Measurements from ENCODE around the gene INTU. TPM values are rescaled to one million over a fixed set of nuclear protein-coding genes. Genes with fewer than 3 reads are reported as not detected.
A peak's percentile ranks its signal among the peaks of the same experiment; 100 is the strongest.

Gene INTU
- total and polyA plus RNA-seq, 9 of the 15 experiments (the other 6 are each of a cell fraction or from before 2014, with no cell fraction given), result 1.5 to 8.9 (median 3.9) TPM

DNA sequence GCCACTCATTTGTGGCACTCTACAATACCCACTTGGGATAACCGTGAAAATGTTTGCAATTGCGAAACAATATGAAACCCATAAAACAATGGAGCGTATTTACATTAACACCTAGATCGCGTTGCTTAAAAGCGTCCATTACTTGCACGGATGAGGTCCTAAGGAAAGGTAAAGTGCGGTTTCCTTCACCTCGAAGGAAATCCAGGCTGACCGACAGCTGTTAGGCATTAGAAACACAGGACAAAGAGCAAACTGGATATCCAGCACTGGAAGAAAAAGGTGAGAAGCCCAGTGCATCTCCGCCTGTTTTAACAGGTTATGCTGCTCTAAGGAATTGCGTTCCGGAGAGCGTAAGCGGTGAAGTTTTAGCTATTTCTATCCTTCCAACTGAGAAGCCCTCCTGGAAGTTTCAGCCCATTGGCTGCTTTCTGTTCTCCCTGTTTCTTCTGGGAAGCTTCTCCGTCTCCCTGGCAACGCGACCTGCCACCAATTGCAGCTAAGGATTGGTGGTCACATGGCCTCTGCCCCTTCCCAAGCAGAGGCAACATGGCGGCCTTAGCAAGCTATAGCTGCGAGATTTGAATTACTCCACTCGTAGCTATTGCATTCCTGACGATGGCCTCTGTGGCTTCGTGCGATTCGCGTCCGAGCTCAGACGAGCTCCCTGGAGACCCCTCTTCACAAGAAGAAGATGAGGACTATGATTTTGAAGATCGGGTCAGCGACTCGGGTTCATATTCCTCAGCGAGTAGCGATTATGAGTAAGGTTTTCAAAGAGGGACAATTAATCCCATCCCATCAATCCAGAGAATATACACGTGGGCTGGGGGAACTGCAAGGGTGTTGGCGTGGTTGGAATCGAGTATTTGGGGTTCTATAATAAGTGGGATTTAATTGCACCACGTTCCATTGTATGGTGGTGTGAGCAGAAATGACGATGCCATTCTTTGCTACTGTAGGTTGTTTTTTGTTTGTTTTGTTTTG, at the start of gene INTU (continued):
- TF ChIP-seq, protein P1, sequence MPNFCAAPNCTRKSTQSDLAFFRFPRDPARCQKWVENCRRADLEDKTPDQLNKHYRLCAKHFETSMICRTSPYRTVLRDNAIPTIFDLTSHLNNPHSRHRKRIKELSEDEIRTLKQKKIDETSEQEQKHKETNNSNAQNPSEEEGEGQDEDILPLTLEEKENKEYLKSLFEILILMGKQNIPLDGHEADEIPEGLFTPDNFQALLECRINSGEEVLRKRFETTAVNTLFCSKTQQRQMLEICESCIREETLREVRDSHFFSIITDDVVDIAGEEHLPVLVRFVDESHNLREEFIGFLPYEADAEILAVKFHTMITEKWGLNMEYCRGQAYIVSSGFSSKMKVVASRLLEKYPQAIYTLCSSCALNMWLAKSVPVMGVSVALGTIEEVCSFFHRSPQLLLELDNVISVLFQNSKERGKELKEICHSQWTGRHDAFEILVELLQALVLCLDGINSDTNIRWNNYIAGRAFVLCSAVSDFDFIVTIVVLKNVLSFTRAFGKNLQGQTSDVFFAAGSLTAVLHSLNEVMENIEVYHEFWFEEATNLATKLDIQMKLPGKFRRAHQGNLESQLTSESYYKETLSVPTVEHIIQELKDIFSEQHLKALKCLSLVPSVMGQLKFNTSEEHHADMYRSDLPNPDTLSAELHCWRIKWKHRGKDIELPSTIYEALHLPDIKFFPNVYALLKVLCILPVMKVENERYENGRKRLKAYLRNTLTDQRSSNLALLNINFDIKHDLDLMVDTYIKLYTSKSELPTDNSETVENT (CRISPR knock-in tag; IDR thresholded peaks at IDR 0.05), result no peak
- 0 out of 2 replicates have a peak, but pooled peaks have one; percentile 7 for TF ChIP-seq ZNF316 (IDR thresholded peaks at IDR 0.05)
- TF ChIP-seq, protein P2, sequence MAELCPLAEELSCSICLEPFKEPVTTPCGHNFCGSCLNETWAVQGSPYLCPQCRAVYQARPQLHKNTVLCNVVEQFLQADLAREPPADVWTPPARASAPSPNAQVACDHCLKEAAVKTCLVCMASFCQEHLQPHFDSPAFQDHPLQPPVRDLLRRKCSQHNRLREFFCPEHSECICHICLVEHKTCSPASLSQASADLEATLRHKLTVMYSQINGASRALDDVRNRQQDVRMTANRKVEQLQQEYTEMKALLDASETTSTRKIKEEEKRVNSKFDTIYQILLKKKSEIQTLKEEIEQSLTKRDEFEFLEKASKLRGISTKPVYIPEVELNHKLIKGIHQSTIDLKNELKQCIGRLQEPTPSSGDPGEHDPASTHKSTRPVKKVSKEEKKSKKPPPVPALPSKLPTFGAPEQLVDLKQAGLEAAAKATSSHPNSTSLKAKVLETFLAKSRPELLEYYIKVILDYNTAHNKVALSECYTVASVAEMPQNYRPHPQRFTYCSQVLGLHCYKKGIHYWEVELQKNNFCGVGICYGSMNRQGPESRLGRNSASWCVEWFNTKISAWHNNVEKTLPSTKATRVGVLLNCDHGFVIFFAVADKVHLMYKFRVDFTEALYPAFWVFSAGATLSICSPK (IDR thresholded peaks at IDR 0.05; ENCODE audit: borderline replicate concordance), result no peak
- TF ChIP-seq, protein P3, sequence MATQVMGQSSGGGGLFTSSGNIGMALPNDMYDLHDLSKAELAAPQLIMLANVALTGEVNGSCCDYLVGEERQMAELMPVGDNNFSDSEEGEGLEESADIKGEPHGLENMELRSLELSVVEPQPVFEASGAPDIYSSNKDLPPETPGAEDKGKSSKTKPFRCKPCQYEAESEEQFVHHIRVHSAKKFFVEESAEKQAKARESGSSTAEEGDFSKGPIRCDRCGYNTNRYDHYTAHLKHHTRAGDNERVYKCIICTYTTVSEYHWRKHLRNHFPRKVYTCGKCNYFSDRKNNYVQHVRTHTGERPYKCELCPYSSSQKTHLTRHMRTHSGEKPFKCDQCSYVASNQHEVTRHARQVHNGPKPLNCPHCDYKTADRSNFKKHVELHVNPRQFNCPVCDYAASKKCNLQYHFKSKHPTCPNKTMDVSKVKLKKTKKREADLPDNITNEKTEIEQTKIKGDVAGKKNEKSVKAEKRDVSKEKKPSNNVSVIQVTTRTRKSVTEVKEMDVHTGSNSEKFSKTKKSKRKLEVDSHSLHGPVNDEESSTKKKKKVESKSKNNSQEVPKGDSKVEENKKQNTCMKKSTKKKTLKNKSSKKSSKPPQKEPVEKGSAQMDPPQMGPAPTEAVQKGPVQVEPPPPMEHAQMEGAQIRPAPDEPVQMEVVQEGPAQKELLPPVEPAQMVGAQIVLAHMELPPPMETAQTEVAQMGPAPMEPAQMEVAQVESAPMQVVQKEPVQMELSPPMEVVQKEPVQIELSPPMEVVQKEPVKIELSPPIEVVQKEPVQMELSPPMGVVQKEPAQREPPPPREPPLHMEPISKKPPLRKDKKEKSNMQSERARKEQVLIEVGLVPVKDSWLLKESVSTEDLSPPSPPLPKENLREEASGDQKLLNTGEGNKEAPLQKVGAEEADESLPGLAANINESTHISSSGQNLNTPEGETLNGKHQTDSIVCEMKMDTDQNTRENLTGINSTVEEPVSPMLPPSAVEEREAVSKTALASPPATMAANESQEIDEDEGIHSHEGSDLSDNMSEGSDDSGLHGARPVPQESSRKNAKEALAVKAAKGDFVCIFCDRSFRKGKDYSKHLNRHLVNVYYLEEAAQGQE (IDR thresholded peaks at IDR 0.05; ENCODE audit: borderline replicate concordance), result peak; percentile 70
- TF ChIP-seq, protein P3 (CRISPR knock-in tag; IDR thresholded peaks at IDR 0.05; ENCODE audit: low read depth), result no peak
- TF ChIP-seq, protein P4, sequence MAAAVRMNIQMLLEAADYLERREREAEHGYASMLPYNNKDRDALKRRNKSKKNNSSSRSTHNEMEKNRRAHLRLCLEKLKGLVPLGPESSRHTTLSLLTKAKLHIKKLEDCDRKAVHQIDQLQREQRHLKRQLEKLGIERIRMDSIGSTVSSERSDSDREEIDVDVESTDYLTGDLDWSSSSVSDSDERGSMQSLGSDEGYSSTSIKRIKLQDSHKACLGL (CRISPR knock-in tag; IDR thresholded peaks at IDR 0.05; ENCODE audit: borderline replicate concordance, poor library complexity, severe bottlenecking), result no peak
- 0 out of 2 replicates have a peak, but pooled peaks have one; percentile 23 for TF ChIP-seq SMARCA5 (IDR thresholded peaks at IDR 0.05)
- TF ChIP-seq MXI1 (IDR thresholded peaks at IDR 0.05; ENCODE audit: low read depth, low read length), result peak; percentile 94
- TF ChIP-seq MYNN (IDR thresholded peaks at IDR 0.05), result 0 out of 2 replicates have a peak, but pooled peaks have one; percentile 36
- no peak for TF ChIP-seq MYNN (CRISPR knock-in tag; IDR thresholded peaks at IDR 0.05)
- peak; percentile 94 for TF ChIP-seq RAD51 (IDR thresholded peaks at IDR 0.05; ENCODE audit: borderline replicate concordance, low read depth)
- TF ChIP-seq FOXJ2 (tag; IDR thresholded peaks at IDR 0.05), result peak; percentile 84
- TF ChIP-seq TAF15 (IDR thresholded peaks at IDR 0.05; ENCODE audit: low read depth, low read length), result no peak
- TF ChIP-seq RCOR1 (IDR thresholded peaks at IDR 0.05; ENCODE audit: borderline replicate concordance in 1 of 2, low read depth in 2 of 2, low read length in 2 of 2), result no peak
- peak; percentile 97 for TF ChIP-seq RFX1 (IDR thresholded peaks at IDR 0.05)
